Cardiac fibroblast (primary cell): ENCODE results near the gene PMEPA1.

ENCODE experiments used
- DNase-seq, 2 donors: peaks; one replicate each; pipeline versions ENCODE4 v3.0.0 to v3.0.0-alpha.2; 2010; ENCODE audit warnings: low read depth in 2 of 2
- H3K4me3 ChIP-seq, 2 donors: replicated peaks in 1 of 2; 1 replicate in 1 of 2; 2 replicates in 1 of 2; pipeline ENCODE4 v1.5.1; 2011; ENCODE audit warnings: low read depth in 2 of 2, low read length in 2 of 2, mild to moderate bottlenecking in 2 of 2, moderate library complexity in 1 of 2
- TF ChIP-seq, protein P1 (sequence below): IDR thresholded peaks from one replicate; pipeline ENCODE4 v1.5.1; 2011; ENCODE audit warnings: low read depth, mild to moderate bottlenecking, low read length, inconsistent platforms

PMEPA1 gene

DNA sequence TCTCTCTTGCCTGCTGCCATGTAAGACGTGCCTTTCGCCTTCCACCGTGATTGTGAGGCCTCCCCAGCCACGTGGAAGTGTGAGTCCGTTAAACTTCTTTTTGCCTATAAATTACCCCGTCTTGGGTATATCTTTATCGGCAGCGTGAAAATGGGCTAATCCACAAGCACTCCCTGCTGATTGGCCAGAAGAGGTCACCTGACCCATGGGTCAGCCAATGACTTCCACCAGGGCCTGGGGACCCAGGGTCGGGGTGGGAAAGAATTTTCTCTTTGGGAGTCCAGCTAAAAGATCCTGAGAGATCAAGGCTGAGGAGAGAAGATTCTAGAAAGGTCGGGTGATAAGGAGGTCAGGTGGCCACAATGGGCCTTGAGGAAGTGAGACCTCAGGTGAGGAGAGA, 106.7 kb downstream of the PMEPA1 start:
- H3K4me3 ChIP-seq = no peak overlapping the region
- DNase-seq = no peak
- TF ChIP-seq, protein P1, sequence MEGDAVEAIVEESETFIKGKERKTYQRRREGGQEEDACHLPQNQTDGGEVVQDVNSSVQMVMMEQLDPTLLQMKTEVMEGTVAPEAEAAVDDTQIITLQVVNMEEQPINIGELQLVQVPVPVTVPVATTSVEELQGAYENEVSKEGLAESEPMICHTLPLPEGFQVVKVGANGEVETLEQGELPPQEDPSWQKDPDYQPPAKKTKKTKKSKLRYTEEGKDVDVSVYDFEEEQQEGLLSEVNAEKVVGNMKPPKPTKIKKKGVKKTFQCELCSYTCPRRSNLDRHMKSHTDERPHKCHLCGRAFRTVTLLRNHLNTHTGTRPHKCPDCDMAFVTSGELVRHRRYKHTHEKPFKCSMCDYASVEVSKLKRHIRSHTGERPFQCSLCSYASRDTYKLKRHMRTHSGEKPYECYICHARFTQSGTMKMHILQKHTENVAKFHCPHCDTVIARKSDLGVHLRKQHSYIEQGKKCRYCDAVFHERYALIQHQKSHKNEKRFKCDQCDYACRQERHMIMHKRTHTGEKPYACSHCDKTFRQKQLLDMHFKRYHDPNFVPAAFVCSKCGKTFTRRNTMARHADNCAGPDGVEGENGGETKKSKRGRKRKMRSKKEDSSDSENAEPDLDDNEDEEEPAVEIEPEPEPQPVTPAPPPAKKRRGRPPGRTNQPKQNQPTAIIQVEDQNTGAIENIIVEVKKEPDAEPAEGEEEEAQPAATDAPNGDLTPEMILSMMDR = no peak

DNA sequence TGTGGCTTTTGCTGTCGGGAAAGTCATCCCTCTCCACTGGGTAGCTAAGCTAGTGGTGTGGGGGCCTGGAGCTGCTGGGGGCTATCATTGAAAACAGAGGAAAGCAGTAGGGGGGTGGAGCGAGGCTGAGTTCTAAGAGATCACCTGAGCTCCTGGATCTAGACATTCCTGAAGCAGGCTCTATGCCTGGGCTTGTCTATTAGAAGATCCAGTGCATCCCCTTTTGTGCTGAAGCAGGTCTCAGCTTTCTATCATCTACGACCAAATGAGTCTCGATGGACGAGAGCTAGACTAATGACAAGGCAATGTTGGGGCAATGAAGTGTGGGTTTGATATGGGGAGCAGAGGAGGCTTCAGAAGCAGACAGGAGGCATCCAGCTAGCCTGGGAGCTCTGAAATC, 108.1 kb downstream of the PMEPA1 start:
- TF ChIP-seq, protein P1 = no peak
- DNase-seq = no peak
- H3K4me3 ChIP-seq = no peak overlapping the region

- no peak overlapping the region for H3K4me3 ChIP-seq
- TF ChIP-seq, protein P1 = no peak
- DNase-seq = no peak
These were observed 108.6 kb downstream of the PMEPA1 start for GRCh38 chr20:57601211-57601570.

GRCh38 chr20:57600320-57601210, 109.2 kb downstream of the PMEPA1 start:
- DNase-seq = no peak
- H3K4me3 ChIP-seq = no peak overlapping the region
- TF ChIP-seq, protein P1 = no peak

DNA sequence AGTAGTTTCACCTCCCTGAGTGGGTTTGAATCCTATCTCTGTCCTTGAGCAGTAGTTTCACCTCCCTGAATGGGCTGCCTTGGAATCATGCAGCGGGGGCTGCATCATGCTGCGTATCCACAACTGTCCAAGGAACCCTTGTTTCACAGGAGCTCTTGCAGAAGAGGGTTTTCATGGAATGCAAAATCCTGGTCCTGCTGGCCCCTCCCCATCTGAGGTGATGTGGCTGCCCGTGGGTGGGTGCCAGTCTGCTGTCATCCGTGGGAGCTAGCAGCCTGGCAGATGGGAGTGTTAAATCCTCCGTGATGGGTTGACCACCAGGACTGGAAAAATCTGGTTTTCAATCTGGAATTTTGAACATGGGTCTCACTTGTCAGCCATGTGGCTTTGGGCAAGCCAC, 111.3 kb downstream of the PMEPA1 start:
- TF ChIP-seq, protein P1 = no peak
- no peak for DNase-seq
- H3K4me3 ChIP-seq = no peak overlapping the region
